Vagina (tissue), 2 donors: Measurements from ENCODE around the gene SUPT5H. TPM values are rescaled to one million over a fixed set of nuclear protein-coding genes. Genes with fewer than 3 reads are reported as not detected.

Experiments used
- DNase-seq, 2 donors: peaks; one replicate each; pipeline ENCODE4 v3.0.0-alpha.2; 2017; ENCODE audit errors: extremely low spot score in 2 of 2
- H3K27ac ChIP-seq: fragments of 200-600 bp; sonication (generic); one replicate; pipeline ENCODE4 v1.5.1; 2019
- H3K27me3 ChIP-seq: fragments of 200-600 bp; sonication (generic); one replicate; pipeline ENCODE4 v1.5.1; 2019
- H3K36me3 ChIP-seq, 2 donors: fragments of 200-600 bp; sonication (generic); one replicate each; pipeline ENCODE4 v1.5.1; 2017 to 2019
- H3K4me1 ChIP-seq: fragments of 200-600 bp; sonication (generic); one replicate; pipeline ENCODE4 v1.5.1; 2019
- H3K4me3 ChIP-seq, 2 donors: fragments of 200-600 bp; sonication (generic); 1 replicate in 1 of 2; 2 replicates in 1 of 2; pipeline ENCODE4 v1.5.1; 2016 to 2019
- H3K9me3 ChIP-seq: fragments of 200-600 bp; sonication (generic); one replicate; pipeline ENCODE4 v1.5.1; 2019
- CTCF ChIP-seq, 3 experiments: fragments of 450-650 bp in 2 of 3; fragments of 200-600 bp in 1 of 3; sonication (generic) in 1 of 3; IDR thresholded peaks; one replicate each; pipeline ENCODE4 v1.5.1; 2017 to 2019; ENCODE audit warnings: antibody characterized with exemption in 3 of 3, mild to moderate bottlenecking in 2 of 3, moderate library complexity in 2 of 3
- POLR2A ChIP-seq, 2 donors: fragments of 450-650 bp; IDR thresholded peaks; one replicate each; pipeline ENCODE4 v1.6.1; 2017; ENCODE audit warnings: antibody characterized with exemption in 2 of 2, mild to moderate bottlenecking in 2 of 2, moderate library complexity in 2 of 2
- POLR2AphosphoS5 ChIP-seq, 2 donors: sonication (generic); formaldehyde crosslinking; IDR thresholded peaks; one replicate each; pipeline ENCODE4 v1.9.0; 2017; ENCODE audit warnings: antibody characterized with exemption in 2 of 2, mild to moderate bottlenecking in 2 of 2, low read depth in 1 of 2; ENCODE audit not compliant: insufficient read depth in 1 of 2
- intact Hi-C: fragments of 100-400 bp; cut with DNase I; formaldehyde crosslinking; loops from one replicate; pipeline ENCODE4 v1.15.1; 2023
- total RNA-seq: library from RNA; depleted of rRNA; stranded (reverse); fragments of >200 nt; gene quantifications from one replicate; pipeline ENCODE4 v1.2.3, GENCODE V29; 2016

SUPT5H gene
- total RNA-seq, 1 donor from 2014 or later, result 113 TPM

DNA sequence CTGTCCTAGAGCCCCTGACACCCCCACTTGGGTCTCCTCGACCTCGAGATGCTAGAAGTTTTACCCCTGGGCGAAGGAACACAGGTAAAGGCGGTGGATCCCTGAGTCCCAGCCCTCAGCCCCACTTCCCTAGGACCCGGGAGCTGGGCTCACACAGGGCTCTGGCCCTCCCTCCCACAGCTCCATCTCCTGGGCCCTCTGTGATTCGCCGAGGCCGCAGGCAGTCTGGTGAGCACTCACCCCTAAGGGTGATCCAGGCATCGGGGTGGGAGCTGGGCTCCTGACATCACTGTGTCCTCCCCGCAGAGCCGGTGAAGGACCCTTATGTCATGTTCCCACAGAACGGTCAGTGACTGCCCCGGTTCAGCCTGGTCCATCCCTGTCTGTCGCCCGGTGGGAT, 24.6 kb upstream of the SUPT5H start:
- Histone ChIP-seq H3K36me3 (peaks cover 0 to 36% of the 10 kb centered on the region in 2 donors), H3K27ac (no peak overlapping the region)

GRCh38 chr19:39422020-39422419, 23.4 kb upstream of the SUPT5H start:
- DNase-seq, result no peak
- H3K36me3 ChIP-seq, result peaks cover 0 to 32% of the 10 kb centered on the region in 2 donors
- H3K4me1 ChIP-seq, result no peaks in the 10 kb centered on the region
- intact Hi-C loops, result no loop called here
- TF ChIP-seq CTCF (IDR thresholded peaks at IDR 0.05) (no peak), POLR2AphosphoS5 (IDR thresholded peaks at IDR 0.05; ENCODE audit: insufficient read depth in 1 of 2, low read depth in 1 of 2) (no peak), POLR2A (IDR thresholded peaks at IDR 0.05) (no peak)
- no peaks in the 10 kb centered on the region for H3K27me3 ChIP-seq
- H3K27ac ChIP-seq, result no peak overlapping the region
- no peaks in the 10 kb centered on the region for H3K9me3 ChIP-seq
- H3K4me3 ChIP-seq, result no peak overlapping the region

More for the DNA sequence above, 24.6 kb upstream of the SUPT5H start:
- Histone ChIP-seq H3K9me3 (no peaks in the 10 kb centered on the region), H3K4me3 (no peak overlapping the region), H3K4me1 (peaks cover 12% of the 10 kb centered on the region), H3K27me3 (no peaks in the 10 kb centered on the region)
- intact Hi-C loops, result no loop called here
- no peak for TF ChIP-seq CTCF (IDR thresholded peaks at IDR 0.05)
- no peak for TF ChIP-seq POLR2A (IDR thresholded peaks at IDR 0.05)
- TF ChIP-seq POLR2AphosphoS5 (IDR thresholded peaks at IDR 0.05; ENCODE audit: insufficient read depth in 1 of 2, low read depth in 1 of 2), result no peak
- no peak for DNase-seq

DNA sequence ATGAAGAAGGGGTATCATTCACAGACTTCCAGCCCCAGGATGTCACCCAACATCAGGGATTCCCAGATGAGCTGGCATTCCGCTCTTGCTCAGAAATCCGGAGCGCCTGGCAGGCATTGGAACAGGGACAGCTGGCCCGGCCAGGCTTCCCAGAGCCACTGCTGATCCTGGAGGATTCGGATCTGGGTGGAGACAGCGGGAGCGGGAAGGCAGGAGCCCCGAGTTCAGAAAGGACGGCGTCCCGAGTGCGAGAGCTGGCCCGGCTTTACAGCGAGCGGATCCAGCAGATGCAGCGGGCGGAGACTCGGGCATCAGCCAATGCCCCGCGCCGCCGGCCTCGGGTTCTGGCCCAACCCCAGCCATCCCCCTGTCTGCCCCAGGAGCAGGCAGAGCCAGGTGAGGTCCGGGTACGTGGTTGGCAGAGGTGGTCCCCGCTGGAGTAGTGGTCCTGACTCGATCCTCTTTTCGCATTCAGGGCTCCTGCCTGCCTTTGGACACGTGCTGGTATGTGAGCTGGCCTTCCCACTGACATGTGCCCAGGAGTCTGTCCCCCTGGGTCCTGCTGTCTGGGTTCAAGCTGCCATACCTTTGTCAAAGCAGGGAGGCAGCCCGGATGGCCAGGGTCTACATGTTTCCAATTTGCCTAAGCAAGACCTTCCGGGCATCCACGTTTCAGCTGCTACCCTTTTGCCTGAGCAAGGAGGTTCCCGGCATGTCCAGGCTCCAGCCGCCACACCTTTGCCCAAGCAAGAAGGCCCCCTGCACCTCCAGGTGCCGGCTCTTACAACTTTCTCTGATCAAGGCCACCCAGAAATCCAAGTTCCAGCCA, 21.9 kb upstream of the SUPT5H start:
- TF ChIP-seq CTCF (IDR thresholded peaks at IDR 0.05), result no peak
- no peak for TF ChIP-seq POLR2A (IDR thresholded peaks at IDR 0.05)
- no peak for TF ChIP-seq POLR2AphosphoS5 (IDR thresholded peaks at IDR 0.05; ENCODE audit: insufficient read depth in 1 of 2, low read depth in 1 of 2)

GRCh38 chr19:39424934-39425333, 20.4 kb upstream of the SUPT5H start:
- DNase-seq, result no peak
- H3K9me3 ChIP-seq, result no peaks in the 10 kb centered on the region
- H3K4me1 ChIP-seq, result peaks cover 13% of the 10 kb centered on the region
- peaks cover 0 to 9% of the 10 kb centered on the region in 2 donors for H3K36me3 ChIP-seq
- no peaks in the 10 kb centered on the region for H3K27me3 ChIP-seq
- no peak overlapping the region for H3K4me3 ChIP-seq
- no peak for TF ChIP-seq CTCF (IDR thresholded peaks at IDR 0.05)
- TF ChIP-seq POLR2AphosphoS5 (IDR thresholded peaks at IDR 0.05; ENCODE audit: insufficient read depth in 1 of 2, low read depth in 1 of 2), result no peak
- TF ChIP-seq POLR2A (IDR thresholded peaks at IDR 0.05), result no peak
- no peak overlapping the region for H3K27ac ChIP-seq
- intact Hi-C loops, result no loop called here

More for the DNA sequence above, 21.9 kb upstream of the SUPT5H start:
- Histone ChIP-seq H3K4me3 (no peak overlapping the region), H3K4me1 (peaks cover 5% of the 10 kb centered on the region), H3K27ac (no peak overlapping the region), H3K27me3 (no peaks in the 10 kb centered on the region), H3K9me3 (no peaks in the 10 kb centered on the region), H3K36me3 (peaks cover 0 to 21% of the 10 kb centered on the region in 2 donors)
- intact Hi-C loops, result no loop called here
- DNase-seq, result no peak

DNA sequence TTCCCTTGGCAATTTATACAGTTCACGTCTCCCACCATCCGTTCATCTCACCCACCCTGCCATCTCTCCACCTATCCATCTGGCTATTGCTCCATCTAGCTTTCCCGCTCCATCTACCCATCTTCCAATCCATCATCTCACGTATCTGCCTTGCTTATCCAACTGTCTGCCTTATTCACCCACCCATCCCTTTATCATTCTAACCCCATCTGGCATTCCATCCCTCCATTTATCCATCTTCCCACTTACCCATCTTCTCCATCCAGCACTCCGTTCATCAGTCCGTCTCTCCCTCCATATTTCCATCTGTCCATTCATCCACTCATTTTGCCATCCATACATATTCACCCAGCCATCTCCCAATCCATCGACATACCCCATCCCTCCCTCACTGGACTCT, 19.6 kb upstream of the SUPT5H start:
- Histone ChIP-seq H3K36me3 (peaks cover 0 to under 1% of the 10 kb centered on the region in 2 donors), H3K27ac (no peak overlapping the region), H3K9me3 (no peaks in the 10 kb centered on the region), H3K4me1 (peaks cover 13% of the 10 kb centered on the region), H3K27me3 (no peaks in the 10 kb centered on the region), H3K4me3 (no peak overlapping the region)
- no peak for DNase-seq
- no peak for TF ChIP-seq POLR2AphosphoS5 (IDR thresholded peaks at IDR 0.05; ENCODE audit: insufficient read depth in 1 of 2, low read depth in 1 of 2)
- no peak for TF ChIP-seq POLR2A (IDR thresholded peaks at IDR 0.05)
- no peak for TF ChIP-seq CTCF (IDR thresholded peaks at IDR 0.05)
- intact Hi-C loops, result no loop called here
